Stimulated activated CD4-positive, alpha-beta T cell treated with anti-CD3 and anti-CD28 coated beads, Interleukin-12 subunit alpha, Interleukin-12 subunit beta, amount 100 ng/mL, for 48 hours (primary cell): Measurements from ENCODE around the gene ITGB5.
"Not testable (repeated sequence)": the region's sequence is repeated elsewhere in the genome, so short reads cannot be mapped to it uniquely, and the experiment has no call there.

ENCODE experiments used
- DNase-seq, 3 donors: peaks; one replicate each; pipeline ENCODE4 v3.0.0-alpha.2; 2020; ENCODE audit warnings: low read depth in 2 of 3, low spot score in 1 of 3

ITGB5 gene

GRCh38 chr3:124791639-124792151 lies 95.5 kb downstream of the ITGB5 start:
- DNase-seq, result no peak

- DNase-seq, result no peak
Observed at GRCh38 chr3:124791142-124791541, 96.0 kb downstream of the ITGB5 start.

DNA sequence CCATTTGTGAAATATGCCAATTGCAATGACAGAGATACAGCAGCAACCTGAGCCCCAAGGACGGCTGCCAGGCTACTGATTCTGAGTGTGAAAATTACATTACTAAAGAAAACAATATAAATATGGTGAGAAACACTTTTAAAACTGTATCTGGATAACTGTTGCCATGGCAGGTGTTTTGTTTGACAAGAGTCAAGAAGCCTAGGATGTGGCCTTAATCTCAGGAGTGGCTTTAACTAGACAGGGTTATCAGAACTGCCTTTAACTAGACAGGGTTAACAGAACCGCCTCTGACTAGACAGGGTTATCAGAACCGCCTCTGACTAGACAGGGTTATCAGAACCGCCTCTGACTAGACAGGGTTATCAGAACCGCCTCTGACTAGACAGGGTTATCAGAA lies 98.1 kb downstream of the ITGB5 start:
- not testable (repeated sequence) for DNase-seq

DNA sequence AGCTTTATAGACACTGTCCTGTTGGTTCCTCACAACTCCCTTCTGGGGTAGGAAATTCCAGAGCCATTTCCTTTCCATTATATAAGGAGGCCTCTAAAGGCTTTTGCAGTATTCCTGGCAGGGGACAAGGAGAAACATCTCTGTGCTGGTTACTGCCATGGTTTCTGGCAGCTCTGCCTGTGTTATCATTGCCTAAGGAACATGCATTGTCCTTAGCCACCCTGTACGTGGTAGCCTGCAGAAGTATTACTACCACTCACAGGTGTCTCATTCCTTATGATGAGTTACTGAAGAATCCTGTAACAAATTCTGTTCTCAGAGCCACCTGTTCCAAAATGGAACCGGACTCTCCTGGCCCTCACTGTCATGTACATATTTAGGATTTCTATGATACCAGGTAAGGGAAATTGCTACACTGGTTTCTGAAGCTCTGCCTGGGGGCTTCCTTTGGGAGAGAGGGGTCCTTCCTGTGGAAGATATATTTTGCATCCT lies 98.9 kb downstream of the ITGB5 start:
- no peak for DNase-seq

DNA sequence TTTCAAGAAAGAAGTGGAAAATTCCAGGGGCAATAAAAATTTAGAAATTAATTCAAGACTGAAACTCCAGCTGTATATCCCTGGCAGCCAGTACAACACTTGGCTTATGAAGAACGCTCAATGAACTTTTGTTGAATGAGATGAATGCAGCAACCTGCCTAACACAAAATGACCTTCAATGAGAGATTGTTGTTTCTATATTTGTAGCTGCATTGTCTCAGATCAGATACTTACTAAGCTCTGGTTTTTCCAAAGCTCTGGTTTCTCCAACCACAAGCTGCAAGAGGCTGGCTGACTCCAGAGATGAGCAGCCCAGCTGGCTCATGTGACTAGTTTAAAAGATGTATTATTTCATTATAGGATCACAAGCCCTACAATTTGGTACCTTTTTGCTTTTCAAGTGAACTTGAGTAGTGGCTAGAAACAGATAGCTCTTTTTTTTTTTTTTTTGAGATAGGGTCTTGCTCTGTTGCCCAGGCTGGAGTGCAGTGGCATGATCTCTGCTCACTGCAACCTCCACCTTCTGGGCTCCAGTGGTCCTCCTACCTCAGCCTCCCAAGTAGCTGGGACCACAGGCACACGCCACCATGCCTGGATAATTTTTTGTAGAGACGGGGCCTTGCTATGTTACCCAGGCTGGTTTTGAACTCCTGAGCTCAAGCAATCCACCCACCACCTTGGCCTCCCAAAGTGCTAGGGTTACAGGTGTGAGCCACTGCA lies 99.5 kb downstream of the ITGB5 start:
- no peak for DNase-seq

DNA sequence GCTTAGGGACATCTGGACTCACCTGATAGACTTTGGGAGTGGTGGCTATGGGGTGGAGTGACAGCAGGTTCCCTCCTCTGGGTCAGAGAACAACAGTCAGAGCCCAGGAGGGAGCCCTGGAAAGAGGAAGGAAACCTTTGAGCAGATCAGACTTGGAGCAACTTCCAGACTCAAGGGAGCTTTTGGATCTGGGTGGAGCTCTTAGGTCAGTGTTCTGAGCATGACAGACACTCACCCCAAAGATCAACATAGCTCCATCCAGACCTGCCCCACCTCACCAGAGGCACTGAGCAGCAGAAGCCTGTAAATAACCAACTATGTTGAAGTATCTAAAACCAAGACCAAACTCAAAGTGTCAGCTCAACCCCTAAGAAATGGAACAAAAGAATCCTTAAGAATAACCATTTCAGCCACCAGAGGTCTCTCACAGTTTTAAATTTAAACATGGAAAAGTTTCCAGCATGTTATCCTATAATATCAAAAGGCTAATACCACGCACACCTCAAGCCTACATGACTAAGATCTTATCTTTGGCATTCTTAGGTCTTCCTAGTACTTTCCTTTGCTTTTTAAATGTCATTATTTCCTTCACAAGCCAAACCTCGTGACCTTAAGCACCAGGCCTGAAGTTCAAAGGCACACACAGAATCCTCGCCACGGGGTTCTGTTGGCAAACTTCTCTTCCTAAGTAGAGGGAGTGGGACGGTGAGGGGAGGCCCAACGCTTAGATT lies 100.5 kb downstream of the ITGB5 start:
- DNase-seq, result no peak

DNA sequence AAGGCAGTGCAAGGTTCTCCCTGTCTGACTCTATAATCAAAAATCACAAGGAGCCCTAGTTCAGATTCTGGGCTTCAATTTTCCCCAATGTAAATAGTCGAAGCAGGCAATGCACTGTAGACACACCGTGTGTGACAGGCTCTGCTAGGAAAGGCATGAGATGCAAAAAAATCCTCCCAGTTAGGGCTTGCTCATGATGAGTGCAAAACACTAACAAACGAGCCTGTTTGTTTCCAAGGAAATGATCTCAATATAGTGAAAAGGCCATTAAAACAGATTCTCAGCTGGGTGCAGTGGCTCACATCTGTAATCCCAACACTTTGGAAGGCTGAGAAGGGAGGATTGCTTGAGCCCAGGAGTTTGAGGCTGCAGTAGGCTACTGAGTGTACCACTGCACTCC lies 101.2 kb downstream of the ITGB5 start:
- no peak for DNase-seq

GRCh38 chr3:124784686-124785382 lies 102.3 kb downstream of the ITGB5 start:
- DNase-seq, result no peak

DNA sequence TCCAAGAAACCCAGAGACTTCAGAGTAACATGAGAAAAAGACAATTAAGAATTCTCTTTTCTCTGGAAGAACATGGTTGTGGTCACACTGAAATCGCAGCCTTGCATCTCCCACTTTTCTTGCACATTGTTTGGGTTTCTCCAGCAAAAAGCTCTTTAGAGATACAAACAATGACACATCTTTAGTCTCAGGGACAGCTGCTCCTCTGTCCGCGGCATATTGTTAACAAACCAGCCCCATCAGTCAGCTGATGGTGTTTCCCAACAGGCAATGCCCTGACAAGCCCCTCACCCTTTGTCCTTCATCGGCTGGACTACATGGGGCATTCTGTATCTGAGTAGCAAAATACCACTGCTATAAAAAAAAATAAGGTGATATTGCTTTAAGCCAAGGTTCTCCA lies 103.5 kb downstream of the ITGB5 start:
- no peak for DNase-seq

DNA sequence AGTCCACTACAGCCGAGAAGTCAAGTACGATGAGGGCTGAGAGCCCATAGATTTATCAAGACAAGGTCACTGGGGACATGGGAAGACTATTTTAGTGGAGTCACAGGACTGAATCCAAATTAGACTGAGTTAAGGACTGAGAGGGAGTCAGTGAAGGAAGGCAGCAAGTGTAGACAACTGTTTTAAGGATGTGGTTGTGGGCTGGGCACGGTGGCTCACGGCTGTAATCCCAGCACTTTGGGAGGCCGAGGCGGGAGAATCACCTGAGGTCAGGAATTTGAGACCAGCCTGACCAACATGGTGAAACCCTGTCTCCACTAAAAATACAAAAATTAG lies 104.8 kb downstream of the ITGB5 start:
- DNase-seq, result not testable (repeated sequence)

DNA sequence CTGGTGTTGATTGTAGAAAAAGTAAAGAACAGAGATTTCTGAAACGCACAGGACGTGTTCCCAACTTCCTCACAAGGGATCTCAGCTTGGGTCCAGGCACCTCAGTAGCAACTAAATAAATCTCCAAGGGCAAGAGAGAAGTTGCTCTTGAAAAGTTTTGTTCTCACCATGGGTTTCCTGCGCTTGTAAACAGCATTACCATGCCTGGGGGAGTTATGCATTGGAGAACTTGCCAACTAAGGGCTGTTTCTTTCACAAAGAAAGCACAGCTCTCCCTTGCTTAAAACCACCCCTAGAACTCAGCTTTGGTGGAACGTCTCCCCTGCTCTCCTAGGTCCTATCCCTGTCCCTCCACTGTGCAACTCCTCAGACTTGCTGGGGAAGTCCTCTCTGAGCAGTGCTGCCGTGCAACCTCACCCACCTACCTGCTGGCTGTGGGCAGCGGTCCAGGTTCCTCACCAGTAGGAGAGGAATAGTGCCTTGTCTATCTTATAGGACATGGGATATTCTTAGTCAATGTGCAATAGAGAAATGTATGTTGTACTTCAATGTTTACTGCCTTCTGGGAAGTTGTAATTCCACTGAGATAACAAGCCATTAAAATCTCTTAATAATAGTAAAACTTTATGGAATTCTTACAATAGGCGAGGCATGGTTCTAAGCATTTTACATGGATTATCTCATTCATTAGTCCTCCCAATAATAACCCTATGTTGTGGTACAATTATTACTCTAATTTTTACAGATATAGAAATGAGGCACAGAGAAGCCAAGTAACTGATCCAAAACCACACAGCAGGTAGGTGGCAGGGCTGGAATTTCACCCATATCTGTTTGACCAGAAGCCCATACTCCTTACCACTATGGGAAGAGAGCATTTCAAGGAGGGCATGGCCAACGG lies 105.4 kb downstream of the ITGB5 start:
- no peak for DNase-seq

- DNase-seq, result no peak
Observed at GRCh38 chr3:124780761-124781475, 106.2 kb downstream of the ITGB5 start.

GRCh38 chr3:124780356-124780755 lies 106.8 kb downstream of the ITGB5 start:
- DNase-seq, result no peak

DNA sequence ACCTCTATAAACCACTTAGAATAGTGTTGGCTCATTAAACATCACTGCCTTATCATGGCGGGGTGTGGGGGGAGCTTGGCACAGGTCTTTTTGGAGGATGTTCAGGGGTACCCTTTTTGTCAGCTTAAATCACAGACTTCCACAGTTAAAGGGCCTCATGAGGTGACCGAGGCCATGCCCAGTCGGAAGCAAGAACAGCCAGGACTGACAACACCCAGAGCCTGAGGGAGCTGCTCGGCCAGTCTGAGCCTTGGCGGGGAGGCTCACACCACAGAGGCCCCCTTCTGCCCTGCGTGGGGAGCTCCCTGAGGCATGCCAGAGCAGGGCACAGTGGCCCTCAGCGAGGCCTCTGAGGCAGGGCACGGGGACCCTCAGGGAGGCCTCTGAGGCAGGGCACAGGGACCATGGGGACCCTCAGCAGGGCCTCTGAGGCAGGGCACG lies 107.4 kb downstream of the ITGB5 start:
- no peak for DNase-seq

GRCh38 chr3:124779116-124779515 lies 108.0 kb downstream of the ITGB5 start:
- DNase-seq, result no peak

DNA sequence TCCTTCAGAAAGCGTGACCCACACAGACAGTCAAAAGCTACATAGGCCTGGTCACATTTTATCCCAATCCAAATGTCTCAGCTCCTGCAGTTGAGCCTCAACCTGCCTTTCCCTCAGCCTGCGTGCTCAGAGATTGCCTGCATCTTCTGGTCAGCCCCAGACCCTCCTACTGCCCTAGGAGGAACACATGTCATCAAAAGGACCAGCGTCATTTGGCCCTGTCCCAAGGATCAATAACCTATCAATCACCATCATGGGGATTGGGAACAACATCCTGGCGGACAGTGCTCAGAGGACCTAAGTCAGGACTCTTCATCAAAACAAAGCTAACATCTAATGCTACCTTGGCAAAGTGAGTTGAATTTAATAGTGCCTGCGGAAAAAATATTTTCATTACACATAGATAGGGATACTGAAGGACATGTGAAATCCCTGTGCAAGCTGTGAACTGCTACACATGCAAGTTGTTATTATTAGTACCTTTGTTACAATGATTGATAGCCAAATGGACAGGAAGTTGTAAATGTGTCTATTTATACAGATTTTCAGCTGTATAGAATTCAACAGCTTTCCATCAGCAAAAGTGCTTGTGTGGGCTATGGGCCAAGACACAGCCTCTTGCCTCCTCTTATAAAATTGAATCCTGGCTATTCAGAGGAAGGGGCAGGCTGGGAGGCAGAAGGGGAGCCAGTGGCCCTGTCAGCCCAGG lies 109.2 kb downstream of the ITGB5 start:
- no peak for DNase-seq

DNA sequence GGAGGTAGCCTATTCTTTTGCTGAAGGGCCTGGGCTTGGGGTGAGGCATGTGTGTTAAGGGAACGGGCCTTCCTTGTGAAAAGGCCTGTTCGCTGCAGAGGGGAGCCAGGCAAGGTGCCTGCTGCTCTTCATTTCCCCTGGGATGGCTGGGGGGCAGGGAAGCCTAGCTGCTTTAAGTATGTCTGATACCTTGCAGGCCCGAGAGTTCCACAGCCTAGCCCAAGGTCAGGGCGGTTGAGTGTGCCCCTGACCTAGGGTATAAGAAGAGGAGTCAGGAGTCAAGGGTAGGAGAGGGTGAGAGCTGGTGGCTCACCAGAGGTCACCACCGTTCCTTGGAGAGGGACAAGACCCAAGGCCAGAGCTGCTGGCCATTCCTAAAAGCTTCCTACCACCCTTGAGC lies 110.3 kb downstream of the ITGB5 start:
- DNase-seq, result no peak

DNA sequence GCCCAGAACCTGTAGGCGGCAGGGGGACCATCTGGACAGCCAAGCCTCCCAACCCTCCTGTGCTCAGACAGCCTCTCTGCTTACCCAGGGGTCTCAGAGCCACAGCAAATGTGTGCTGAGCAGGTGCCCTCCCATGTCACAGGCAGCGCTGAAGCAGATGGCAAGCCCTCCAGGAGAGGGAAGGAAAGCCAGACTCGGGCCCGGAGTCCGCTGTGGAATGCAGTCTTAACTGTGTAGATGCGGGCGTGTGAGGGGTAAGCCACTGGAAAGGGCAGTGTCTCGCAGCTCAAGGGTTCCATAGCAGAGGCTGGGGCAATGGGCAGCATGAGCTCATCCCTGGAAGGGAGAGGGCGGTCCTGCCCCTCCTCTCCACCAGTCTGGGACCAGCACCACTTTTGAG lies 111.3 kb downstream of the ITGB5 start:
- no peak for DNase-seq

DNA sequence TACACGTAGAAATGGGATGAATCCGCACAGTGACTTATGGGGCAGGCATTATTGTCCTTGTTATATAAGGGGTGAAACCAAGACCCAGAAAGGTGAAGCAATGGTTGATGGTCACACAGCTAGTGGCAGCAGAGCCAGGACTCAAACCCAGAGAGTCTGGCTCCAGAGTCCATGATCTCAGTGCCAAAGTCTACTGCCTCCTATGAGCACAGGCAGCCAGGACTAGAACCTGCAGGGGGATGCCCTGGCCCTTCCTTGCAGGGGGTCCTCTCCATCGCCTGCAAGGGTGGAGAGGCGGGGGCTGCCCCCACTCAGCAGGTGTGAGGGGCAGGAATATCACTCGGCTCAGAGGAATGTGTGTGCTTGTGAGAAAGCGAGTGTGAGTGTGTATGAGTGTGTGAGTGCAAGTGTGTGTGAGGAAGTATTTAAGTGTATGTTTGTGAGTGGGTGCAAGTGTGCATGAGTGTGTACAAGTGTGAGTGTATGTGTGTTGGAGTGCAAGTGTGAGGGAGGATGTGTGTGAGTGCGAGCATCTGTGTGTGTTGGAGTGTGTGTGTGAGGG lies 112.2 kb downstream of the ITGB5 start:
- no peak for DNase-seq
